Measurements from ENCODE around the gene CDRT4. TPM values are rescaled to one million over a fixed set of nuclear protein-coding genes. Genes with fewer than 3 reads are reported as not detected.

The CDRT4 gene
- total RNA-seq, 1 experiment from 2014 or later: 17.9 TPM

DNA sequence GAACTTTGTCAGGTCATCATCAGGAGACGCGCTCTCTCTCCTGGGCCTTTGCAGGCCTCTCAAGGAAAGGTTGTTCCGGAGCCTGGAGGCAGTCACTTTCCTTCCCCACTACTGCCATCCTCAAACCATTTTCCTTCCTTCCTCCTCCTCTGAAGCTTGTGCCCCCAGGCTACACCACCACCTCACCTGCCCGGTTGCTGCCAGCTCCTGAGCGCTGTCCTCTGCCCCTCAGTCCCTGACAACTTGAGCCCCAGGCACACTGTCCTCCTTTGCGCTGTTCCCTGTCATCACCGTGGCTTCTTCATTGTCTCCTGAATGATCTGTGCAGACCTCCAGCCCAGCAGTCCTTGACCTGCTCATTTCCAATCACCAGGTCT lies 18.9 kb downstream of the CDRT4 start:
- no peaks in the 10 kb centered on the region for H3K9me3 ChIP-seq (ENCODE audit: insufficient read depth, low read depth)
- H3K4me2 ChIP-seq: no peak overlapping the region
- DNase-seq: no peak
- POLR2A ChIA-PET (ENCODE audit: unreplicated experiment): no interaction called here
- no peaks in the 10 kb centered on the region for H3K79me2 ChIP-seq (ENCODE audit: low read depth)
- H4K20me1 ChIP-seq (ENCODE audit: insufficient read depth): no peaks in the 10 kb centered on the region
- no peak overlapping the region for H3K4me3 ChIP-seq
- H3K9me2 ChIP-seq (ENCODE audit: insufficient read depth): no peaks in the 10 kb centered on the region
- H3K4me1 ChIP-seq (replicated peaks; ENCODE audit: insufficient read depth): no peaks in the 10 kb centered on the region
- H3K27me3 ChIP-seq (ENCODE audit: insufficient read depth, low read depth): no peaks in the 10 kb centered on the region
- no peaks in the 10 kb centered on the region for H3K36me3 ChIP-seq (ENCODE audit: low read depth)
- CTCF ChIA-PET: no interaction called here
- intact Hi-C loops (cut with micrococcal nuclease; ENCODE audit: unreplicated experiment): no loop called here
- no peak for TF ChIP-seq EZH2 (IDR thresholded peaks at IDR 0.05; ENCODE audit: low read depth)
- no peaks in the 10 kb centered on the region for H3F3A ChIP-seq (ENCODE audit: insufficient read depth, low read depth)
- BruUV-seq (replicated peaks): no TSS peak
- no peak overlapping the region for H2AFZ ChIP-seq
- no peak overlapping the region for H3K27ac ChIP-seq

- no peak overlapping the region for H2AFZ ChIP-seq
- CTCF ChIA-PET: no interaction called here
Observed at GRCh38 chr17:15447928-15448579, 19.4 kb downstream of the CDRT4 start.

DNA sequence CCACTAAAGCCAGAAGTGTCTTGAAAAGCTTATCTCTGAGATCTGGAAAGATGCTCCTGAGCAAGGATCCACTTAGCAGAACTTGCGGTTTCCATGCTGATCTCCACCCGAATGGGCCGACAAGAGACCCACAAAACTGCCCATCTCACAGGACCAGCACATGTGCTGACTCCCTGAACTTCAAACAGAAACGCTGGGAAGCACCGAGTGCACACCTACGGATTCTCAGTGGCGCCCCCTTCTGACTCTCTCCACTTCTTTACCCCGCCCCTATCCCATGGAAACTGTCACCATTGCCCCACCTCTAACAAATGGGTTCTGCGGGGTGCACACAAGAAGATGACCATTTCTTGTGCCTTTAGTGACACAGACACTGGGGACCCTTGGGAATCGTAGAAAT lies 21.4 kb downstream of the CDRT4 start:
- Histone ChIP-seq H3K27me3 (ENCODE audit: insufficient read depth, low read depth) (no peaks in the 10 kb centered on the region), H3K9me3 (ENCODE audit: insufficient read depth, low read depth) (no peaks in the 10 kb centered on the region), H3K27ac (no peak overlapping the region), H4K20me1 (ENCODE audit: insufficient read depth) (no peaks in the 10 kb centered on the region), H3K79me2 (ENCODE audit: low read depth) (no peaks in the 10 kb centered on the region), H3K4me3 (no peak overlapping the region), H3K36me3 (ENCODE audit: low read depth) (no peaks in the 10 kb centered on the region), H3F3A (ENCODE audit: insufficient read depth, low read depth) (no peaks in the 10 kb centered on the region), H3K9me2 (ENCODE audit: insufficient read depth) (no peaks in the 10 kb centered on the region), H3K4me1 (replicated peaks; ENCODE audit: insufficient read depth) (no peaks in the 10 kb centered on the region), H2AFZ (no peak overlapping the region), H3K4me2 (no peak overlapping the region)
- BruUV-seq (replicated peaks): no TSS peak
- TF ChIP-seq EZH2 (IDR thresholded peaks at IDR 0.05; ENCODE audit: low read depth) (no peak), CTCF (conservative IDR thresholded peaks at IDR 0.05) (no peak)
- intact Hi-C loops (cut with micrococcal nuclease; ENCODE audit: unreplicated experiment): no loop called here
- no peak for DNase-seq
- ChIA-PET POLR2A (ENCODE audit: unreplicated experiment) (no interaction called here), CTCF (no interaction called here)

More at GRCh38 chr17:15447928-15448579, 19.4 kb downstream of the CDRT4 start:
- H3K36me3 ChIP-seq (ENCODE audit: low read depth): no peaks in the 10 kb centered on the region
- no peak overlapping the region for H3K4me3 ChIP-seq
- no peaks in the 10 kb centered on the region for H3F3A ChIP-seq (ENCODE audit: insufficient read depth, low read depth)
- H3K9me3 ChIP-seq (ENCODE audit: insufficient read depth, low read depth): no peaks in the 10 kb centered on the region
- TF ChIP-seq EZH2 (IDR thresholded peaks at IDR 0.05; ENCODE audit: low read depth): no peak
- no peak for TF ChIP-seq CTCF (conservative IDR thresholded peaks at IDR 0.05)
- H3K79me2 ChIP-seq (ENCODE audit: low read depth): no peaks in the 10 kb centered on the region
- no peaks in the 10 kb centered on the region for H4K20me1 ChIP-seq (ENCODE audit: insufficient read depth)
- POLR2A ChIA-PET (ENCODE audit: unreplicated experiment): no interaction called here
- no peaks in the 10 kb centered on the region for H3K27me3 ChIP-seq (ENCODE audit: insufficient read depth, low read depth)
- no TSS peak for BruUV-seq (replicated peaks)
- no peak for DNase-seq
- H3K4me2 ChIP-seq: no peak overlapping the region
- no peak overlapping the region for H3K27ac ChIP-seq
- H3K9me2 ChIP-seq (ENCODE audit: insufficient read depth): no peaks in the 10 kb centered on the region
- no peaks in the 10 kb centered on the region for H3K4me1 ChIP-seq (replicated peaks; ENCODE audit: insufficient read depth)
- intact Hi-C loops (cut with micrococcal nuclease; ENCODE audit: unreplicated experiment): no loop called here

DNA sequence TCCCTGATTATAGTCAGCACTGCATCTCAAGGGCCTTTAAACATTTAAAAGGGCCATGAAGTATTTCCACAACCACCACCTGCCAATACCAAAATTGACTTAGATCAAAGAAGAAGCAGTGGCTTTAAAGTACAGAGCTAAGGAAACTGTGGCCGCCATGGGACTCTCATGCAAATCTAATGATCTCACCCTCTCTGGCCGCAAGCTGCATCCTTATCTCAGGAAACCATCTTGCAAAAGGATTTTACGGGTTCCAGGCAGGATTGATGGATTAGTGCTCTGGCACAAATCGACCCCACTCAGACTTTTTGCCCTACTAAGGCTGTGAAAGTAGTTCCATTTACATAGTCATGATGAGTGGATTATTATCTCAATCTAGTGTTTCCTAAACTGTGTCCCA lies 22.6 kb downstream of the CDRT4 start:
- CTCF ChIA-PET: no interaction called here

More for the DNA sequence above, 22.6 kb downstream of the CDRT4 start:
- DNase-seq: no peak
- POLR2A ChIA-PET (ENCODE audit: unreplicated experiment): no interaction called here
- no peaks in the 10 kb centered on the region for H3K9me2 ChIP-seq (ENCODE audit: insufficient read depth)
- H4K20me1 ChIP-seq (ENCODE audit: insufficient read depth): no peaks in the 10 kb centered on the region
- intact Hi-C loops (cut with micrococcal nuclease; ENCODE audit: unreplicated experiment): no loop called here
- H3K27ac ChIP-seq: no peak overlapping the region
- H3K4me1 ChIP-seq (replicated peaks; ENCODE audit: insufficient read depth): no peaks in the 10 kb centered on the region
- no TSS peak for BruUV-seq (replicated peaks)
- no peaks in the 10 kb centered on the region for H3K27me3 ChIP-seq (ENCODE audit: insufficient read depth, low read depth)
- H3K79me2 ChIP-seq (ENCODE audit: low read depth): no peaks in the 10 kb centered on the region
- no peaks in the 10 kb centered on the region for H3K9me3 ChIP-seq (ENCODE audit: insufficient read depth, low read depth)
- no peak overlapping the region for H2AFZ ChIP-seq
- no peaks in the 10 kb centered on the region for H3F3A ChIP-seq (ENCODE audit: insufficient read depth, low read depth)
- no peak for TF ChIP-seq CTCF (conservative IDR thresholded peaks at IDR 0.05)
- no peak for TF ChIP-seq EZH2 (IDR thresholded peaks at IDR 0.05; ENCODE audit: low read depth)
- no peaks in the 10 kb centered on the region for H3K36me3 ChIP-seq (ENCODE audit: low read depth)
- H3K4me2 ChIP-seq: no peak overlapping the region
- no peak overlapping the region for H3K4me3 ChIP-seq

All from PC-9 (cell line).